SK-N-SH (cell line): ENCODE results near the gene NFKB2. TPM values are rescaled to one million over a fixed set of nuclear protein-coding genes. Genes with fewer than 3 reads are reported as not detected.
A peak's percentile ranks its signal among the peaks of the same experiment; 100 is the strongest.

Experiments
- CHD2 ChIP-seq: fragments of 150-350 bp; IDR thresholded peaks from 2 replicates; pipeline ENCODE4 v1.6.1; 2018; ENCODE audit warnings: low read length; ENCODE audit not compliant: partially characterized antibody
- CTCF ChIP-seq: fragments of 200-600 bp; sonication (generic); IDR thresholded peaks from 2 replicates; pipeline ENCODE4 v1.6.1; 2017; ENCODE audit warnings: antibody characterized with exemption, mild to moderate bottlenecking, moderate library complexity
- FOSL2 ChIP-seq: IDR thresholded peaks from 2 replicates; pipeline ENCODE4 v1.4.0; 2012; ENCODE audit warnings: low read depth, mild to moderate bottlenecking, moderate library complexity, borderline replicate concordance
- FOXJ3 ChIP-seq: sonication (generic); formaldehyde crosslinking; IDR thresholded peaks from 2 replicates; pipeline ENCODE4 v1.5.1; 2020; ENCODE audit warnings: mild to moderate bottlenecking, missing genetic modification reagents
- FOXM1 ChIP-seq: IDR thresholded peaks from 2 replicates; pipeline ENCODE4 v1.4.0; 2012; ENCODE audit warnings: low read depth, mild to moderate bottlenecking
- GATA2 ChIP-seq: sonication (generic); formaldehyde crosslinking; IDR thresholded peaks from 2 replicates; pipeline ENCODE4 v1.5.0; 2020; ENCODE audit warnings: mild to moderate bottlenecking, missing genetic modification reagents
- JUND ChIP-seq: IDR thresholded peaks from 2 replicates; pipeline ENCODE4 v1.4.0; 2012
- MXI1 ChIP-seq: IDR thresholded peaks from 2 replicates; pipeline ENCODE4 v1.6.1; 2012; ENCODE audit warnings: mild to moderate bottlenecking, low read depth, low read length, improper control_type of control experiment
- NFIC ChIP-seq: IDR thresholded peaks from 2 replicates; pipeline ENCODE4 v1.4.0; 2012; ENCODE audit warnings: borderline replicate concordance
- NRF1 ChIP-seq: IDR thresholded peaks from 2 replicates; pipeline ENCODE4 v1.6.1; 2012; ENCODE audit warnings: low read depth, mild to moderate bottlenecking, low read length
- POLR2AphosphoS5 ChIP-seq: IDR thresholded peaks from 2 replicates; pipeline ENCODE4 v1.6.1; 2012; ENCODE audit warnings: low read depth, low read length
- RCOR1 ChIP-seq: fragments of 150-350 bp; IDR thresholded peaks from 2 replicates; pipeline ENCODE4 v1.6.1; 2017; ENCODE audit warnings: antibody characterized with exemption, low read length
- RFX5 ChIP-seq: IDR thresholded peaks from 2 replicates; pipeline ENCODE4 v1.6.1; 2012; ENCODE audit warnings: mild to moderate bottlenecking, improper control_type of control experiment, low read length
- RXRA ChIP-seq: IDR thresholded peaks from 2 replicates; pipeline ENCODE4 v1.4.0; 2012; ENCODE audit warnings: low read depth, mild to moderate bottlenecking, borderline replicate concordance
- SIN3A ChIP-seq: IDR thresholded peaks from 2 replicates; pipeline ENCODE4 v1.6.1; 2012; ENCODE audit warnings: low read depth, mild to moderate bottlenecking, low read length, moderate library complexity, borderline replicate concordance
- SMC3 ChIP-seq: IDR thresholded peaks from 2 replicates; pipeline ENCODE4 v1.6.1; 2012; ENCODE audit warnings: low read depth, low read length, improper control_type of control experiment
- TAF1 ChIP-seq: IDR thresholded peaks from 2 replicates; pipeline ENCODE4 v1.6.1; 2012; ENCODE audit warnings: low read depth, mild to moderate bottlenecking, low read length, moderate library complexity, borderline replicate concordance
- TCF12 ChIP-seq: IDR thresholded peaks from 2 replicates; pipeline ENCODE4 v1.4.0; 2012
- TEAD4 ChIP-seq: IDR thresholded peaks from 2 replicates; pipeline ENCODE4 v1.4.0; 2012; ENCODE audit warnings: mild to moderate bottlenecking, borderline replicate concordance; ENCODE audit not compliant: insufficient read depth
- USF2 ChIP-seq: fragments of 150-350 bp; IDR thresholded peaks from 2 replicates; pipeline ENCODE4 v1.6.1; 2017; ENCODE audit warnings: antibody characterized with exemption, low read length, low read depth, borderline replicate concordance
- polyA plus RNA-seq, 3 experiments: library from polyadenylated mRNA; depleted of rRNA; stranded (reverse); fragments of >200 nt; gene quantifications; 2 replicates each; pipeline ENCODE4 v1.2.3, GENCODE V29; 2012
- TF ChIP-seq, protein P1 (sequence below): IDR thresholded peaks from 2 replicates; pipeline ENCODE4 v1.4.0; 2012; ENCODE audit warnings: low read depth, borderline replicate concordance
- TF ChIP-seq, protein P2 (sequence below): IDR thresholded peaks from 2 replicates; pipeline ENCODE4 v1.4.0; 2012; ENCODE audit warnings: low read depth
- TF ChIP-seq, protein P3 (sequence below): fragments of 150-350 bp; IDR thresholded peaks from 2 replicates; pipeline ENCODE4 v1.6.1; 2016; ENCODE audit warnings: mild to moderate bottlenecking, low read depth, low read length

Gene NFKB2
- polyA plus RNA-seq, 1 of the 3 experiments (the other 2 are of a cell fraction), result 26.6 TPM

- TF ChIP-seq, protein P1, sequence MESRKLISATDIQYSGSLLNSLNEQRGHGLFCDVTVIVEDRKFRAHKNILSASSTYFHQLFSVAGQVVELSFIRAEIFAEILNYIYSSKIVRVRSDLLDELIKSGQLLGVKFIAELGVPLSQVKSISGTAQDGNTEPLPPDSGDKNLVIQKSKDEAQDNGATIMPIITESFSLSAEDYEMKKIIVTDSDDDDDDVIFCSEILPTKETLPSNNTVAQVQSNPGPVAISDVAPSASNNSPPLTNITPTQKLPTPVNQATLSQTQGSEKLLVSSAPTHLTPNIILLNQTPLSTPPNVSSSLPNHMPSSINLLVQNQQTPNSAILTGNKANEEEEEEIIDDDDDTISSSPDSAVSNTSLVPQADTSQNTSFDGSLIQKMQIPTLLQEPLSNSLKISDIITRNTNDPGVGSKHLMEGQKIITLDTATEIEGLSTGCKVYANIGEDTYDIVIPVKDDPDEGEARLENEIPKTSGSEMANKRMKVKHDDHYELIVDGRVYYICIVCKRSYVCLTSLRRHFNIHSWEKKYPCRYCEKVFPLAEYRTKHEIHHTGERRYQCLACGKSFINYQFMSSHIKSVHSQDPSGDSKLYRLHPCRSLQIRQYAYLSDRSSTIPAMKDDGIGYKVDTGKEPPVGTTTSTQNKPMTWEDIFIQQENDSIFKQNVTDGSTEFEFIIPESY, result no peak
- TF ChIP-seq RCOR1 (no peak), FOSL2 (no peak), NRF1 (no peak), JUND (no peak), RFX5 (no peak), GATA2 (CRISPR knock-in tag) (no peak), MXI1 (no peak; the same call in 1 of the 2 replicates), USF2 (no peak), SIN3A (no peak), RXRA (no peak; the same call in 1 of the 2 replicates), NFIC (no peak), TEAD4 (no peak), SMC3 (peak; percentile 75), TCF12 (no peak), TAF1 (no peak), FOXM1 (no peak), FOXJ3 (no peak), CTCF (peak; percentile 91), CHD2 (peak; percentile 4), POLR2AphosphoS5 (no peak)
- TF ChIP-seq, protein P2, sequence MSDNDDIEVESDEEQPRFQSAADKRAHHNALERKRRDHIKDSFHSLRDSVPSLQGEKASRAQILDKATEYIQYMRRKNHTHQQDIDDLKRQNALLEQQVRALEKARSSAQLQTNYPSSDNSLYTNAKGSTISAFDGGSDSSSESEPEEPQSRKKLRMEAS, result no peak
- TF ChIP-seq, protein P3, sequence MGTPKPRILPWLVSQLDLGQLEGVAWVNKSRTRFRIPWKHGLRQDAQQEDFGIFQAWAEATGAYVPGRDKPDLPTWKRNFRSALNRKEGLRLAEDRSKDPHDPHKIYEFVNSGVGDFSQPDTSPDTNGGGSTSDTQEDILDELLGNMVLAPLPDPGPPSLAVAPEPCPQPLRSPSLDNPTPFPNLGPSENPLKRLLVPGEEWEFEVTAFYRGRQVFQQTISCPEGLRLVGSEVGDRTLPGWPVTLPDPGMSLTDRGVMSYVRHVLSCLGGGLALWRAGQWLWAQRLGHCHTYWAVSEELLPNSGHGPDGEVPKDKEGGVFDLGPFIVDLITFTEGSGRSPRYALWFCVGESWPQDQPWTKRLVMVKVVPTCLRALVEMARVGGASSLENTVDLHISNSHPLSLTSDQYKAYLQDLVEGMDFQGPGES, result no peak
These were observed 2.0 kb upstream of the NFKB2 start (continued) for GRCh38 chr10:102393411-102394078.
